Renal cortical epithelial cell (primary cell): Measurements from ENCODE around the gene CGB1. TPM values are rescaled to one million over a fixed set of nuclear protein-coding genes. Genes with fewer than 3 reads are reported as not detected.
"Not testable (repeated sequence)": the region's sequence is repeated elsewhere in the genome, so short reads cannot be mapped to it uniquely, and the experiment has no call there.

Source experiments
- DNase-seq: peaks from one replicate; pipeline ENCODE4 v3.0.0-alpha.2; 2011; ENCODE audit warnings: low read depth
- total RNA-seq: library from RNA; depleted of rRNA; stranded (reverse); fragments of >200 nt; gene quantifications from 2 replicates; pipeline ENCODE4 v1.2.3, GENCODE V29; 2014

Gene CGB1
- total RNA-seq, 1 donor from 2014 or later = not detected

DNA sequence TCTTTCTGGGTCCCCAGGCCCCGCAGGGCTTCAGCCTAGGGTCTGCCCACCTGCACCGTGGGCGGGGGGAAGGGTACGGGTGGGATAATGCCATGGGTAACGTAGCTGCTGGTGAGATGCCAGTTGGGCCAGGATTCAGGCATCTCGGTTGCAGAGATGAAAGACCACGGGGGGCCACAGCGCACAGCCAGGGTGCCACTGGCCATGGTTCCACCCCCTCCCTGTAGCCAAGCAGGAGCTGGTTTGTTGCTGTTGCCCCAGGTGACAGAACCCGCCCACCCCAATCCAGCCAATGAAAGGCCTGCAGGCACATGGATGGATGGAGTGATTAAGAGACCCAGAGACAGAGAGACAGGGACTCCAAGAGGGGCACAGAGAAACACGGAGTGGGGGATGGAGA is 21.9 kb upstream of the CGB1 start:
- DNase-seq = peak; percentile 13

- DNase-seq = peak; percentile 34
Measured at GRCh38 chr19:49057636-49058234, 21.0 kb upstream of the CGB1 start, which contains the start of gene CGB7. TSS of gene CGB7 (minus strand) at chr19:49057749. CDS start at chr19:49055375, 2,374 bp downstream.

- not testable (repeated sequence) for DNase-seq
Measured at GRCh38 chr19:49056902-49057596, 20.4 kb upstream of the CGB1 start.

- no peak for DNase-seq
Measured at GRCh38 chr19:49056101-49056901, 19.6 kb upstream of the CGB1 start.

- DNase-seq = peak; percentile 33
Measured at GRCh38 chr19:49050376-49051033, 13.8 kb upstream of the CGB1 start.

- DNase-seq = not testable (repeated sequence)
Measured at GRCh38 chr19:49049834-49050233, 13.1 kb upstream of the CGB1 start.

- DNase-seq = not testable (repeated sequence)
Measured at GRCh38 chr19:49049011-49049410, 12.3 kb upstream of the CGB1 start, which contains the start of gene CGB8. TSS of gene CGB8 (minus strand) at chr19:49049111. CDS start at chr19:49048739, 372 bp downstream.

DNA sequence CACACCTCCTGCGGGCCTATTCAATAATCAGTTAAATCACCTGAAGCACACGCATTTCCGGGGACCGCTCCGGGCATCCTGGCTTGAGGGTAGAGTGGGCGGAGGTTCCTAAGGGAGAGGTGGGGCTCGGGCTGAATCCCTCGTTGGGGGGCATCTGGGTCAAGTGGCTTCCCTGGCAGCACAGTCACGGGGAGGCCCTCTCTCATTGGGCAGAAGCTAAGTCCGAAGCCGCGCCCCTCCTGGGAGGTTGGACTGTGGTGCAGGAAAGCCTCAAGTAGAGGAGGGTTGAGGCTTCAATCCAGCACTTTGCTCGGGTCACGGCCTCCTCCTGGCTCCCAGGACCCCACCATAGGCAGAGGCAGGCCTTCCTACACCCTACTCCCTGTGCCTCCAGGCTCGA is 6.9 kb upstream of the CGB1 start, which contains the start of gene CGB5:
Gene CGB5, plus strand, starts transcription at position 301 of the 400 bp plus-strand sequence. CDS start 362 bp downstream, outside the sequence.
- DNase-seq = not testable (repeated sequence)

DNA sequence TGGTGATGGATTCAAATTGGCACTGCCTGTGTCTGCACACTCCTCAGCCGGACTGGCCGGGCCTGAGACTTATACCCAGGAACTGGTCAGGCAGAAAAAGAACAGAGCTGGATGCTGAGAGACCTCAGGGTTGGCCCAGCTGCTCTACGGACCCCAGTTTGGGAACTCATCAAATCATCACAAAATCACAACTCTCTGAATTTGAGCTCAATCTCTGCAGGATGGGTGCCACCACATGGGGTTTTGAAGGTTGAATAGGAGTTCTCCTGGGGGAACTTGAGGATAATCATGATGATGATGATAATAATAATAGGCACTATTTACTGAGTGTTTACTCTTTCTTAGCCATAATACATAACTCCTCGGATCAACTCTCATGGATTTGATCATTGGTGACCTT is 6.0 kb upstream of the CGB1 start:
- DNase-seq = not testable (repeated sequence)

DNA sequence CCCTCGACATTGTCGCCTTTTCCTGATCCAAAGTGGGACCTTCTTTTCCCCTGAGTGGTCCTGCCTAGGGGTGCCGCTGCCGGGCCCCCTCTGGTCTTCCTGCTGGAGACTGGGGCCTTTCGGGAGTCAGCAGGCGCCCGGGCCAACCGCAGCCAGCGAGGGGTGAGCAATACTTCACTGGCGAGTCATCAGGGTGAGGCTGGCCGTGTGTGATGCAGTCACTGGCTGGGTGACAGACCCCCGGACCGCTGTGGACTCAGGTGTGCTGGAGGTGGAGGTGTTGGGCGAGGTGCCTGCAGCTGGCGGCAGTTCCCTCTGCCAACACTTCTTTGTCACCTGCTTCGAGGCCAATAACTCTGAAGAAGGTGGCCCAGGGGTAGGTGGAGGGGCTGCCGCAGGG is 5.5 kb upstream of the CGB1 start:
- DNase-seq = no peak

DNA sequence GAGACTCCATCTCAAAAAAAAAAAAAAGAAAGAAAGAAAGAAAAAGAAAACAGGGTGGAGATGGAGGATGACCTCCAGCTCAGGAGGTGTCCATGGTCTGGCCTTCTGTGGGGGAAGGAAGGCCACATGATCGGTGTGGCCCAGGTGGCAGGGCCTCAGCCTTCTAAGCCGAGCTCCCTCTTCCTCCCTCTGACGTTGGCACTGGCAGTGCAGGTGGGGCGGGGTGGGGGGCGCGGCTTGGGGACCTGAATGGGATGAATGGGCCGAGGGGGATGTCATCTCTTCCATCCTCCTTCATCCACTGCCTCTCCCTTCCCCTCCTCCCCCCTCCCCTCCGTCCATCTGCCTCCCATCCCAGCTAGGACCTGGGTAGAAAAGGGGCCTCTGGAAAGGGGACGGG is 3.0 kb upstream of the CGB1 start:
- not testable (repeated sequence) for DNase-seq

GRCh38 chr19:49038557-49039276 is 2.0 kb upstream of the CGB1 start:
- DNase-seq = peak; percentile 41

- DNase-seq = not testable (repeated sequence)
Measured at GRCh38 chr19:49038111-49038510, 1.4 kb upstream of the CGB1 start.

DNA sequence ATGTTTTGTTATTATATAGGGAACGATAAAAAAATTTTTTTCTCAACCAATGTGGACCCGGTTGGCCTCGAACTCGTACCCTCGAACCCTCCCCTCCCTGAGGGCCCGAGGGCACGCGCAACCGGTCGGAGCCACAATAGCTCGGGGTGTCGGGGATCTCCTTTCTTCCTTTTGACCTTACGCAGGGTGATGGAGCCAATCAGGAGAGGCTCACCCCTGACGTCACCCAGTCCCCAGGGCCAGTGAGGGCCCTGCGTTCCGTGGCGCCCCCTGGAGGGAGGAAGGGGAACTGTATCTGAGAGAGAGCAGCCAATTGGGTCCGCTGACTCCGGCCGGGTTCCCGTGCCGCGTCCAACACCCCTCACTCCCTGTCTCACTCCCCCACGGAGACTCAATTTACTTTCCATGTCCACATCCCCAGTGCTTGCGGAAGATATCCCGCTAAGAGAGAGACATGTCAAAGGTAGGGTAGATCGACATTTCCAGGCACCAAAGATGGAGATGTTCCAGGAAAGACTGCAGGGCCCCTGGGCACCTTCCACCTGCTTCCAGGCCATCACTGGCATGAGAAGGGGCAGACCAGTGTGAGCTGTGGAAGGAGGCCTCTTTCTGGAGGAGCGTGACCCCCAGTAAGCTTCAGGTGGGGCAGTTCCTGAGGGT is 4.9 kb downstream of the CGB1 start, which contains the start of gene CGB2:
Gene CGB2, plus strand, starts transcription at position 249 of the 660 bp plus-strand sequence. Its CDS starts 206 bp downstream, at position 455.
- DNase-seq = not testable (repeated sequence)

DNA sequence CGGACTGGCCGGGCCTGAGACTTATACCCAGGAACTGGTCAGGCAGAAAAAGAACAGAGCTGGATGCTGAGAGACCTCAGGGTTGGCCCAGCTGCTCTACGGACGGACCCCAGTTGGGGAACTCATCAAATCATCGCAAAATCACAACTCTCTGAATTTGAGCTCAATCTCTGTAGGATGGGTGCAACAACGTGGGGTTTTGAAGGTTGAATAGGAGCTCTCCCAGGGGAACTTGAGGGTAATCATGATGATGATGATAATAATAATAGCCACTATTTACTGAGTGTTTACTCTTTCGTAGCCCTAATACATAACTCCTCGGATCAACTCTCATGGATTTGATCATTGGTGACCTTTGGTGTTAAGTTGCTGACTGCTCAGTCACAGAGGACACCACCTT is 6.4 kb downstream of the CGB1 start:
- not testable (repeated sequence) for DNase-seq

- DNase-seq = not testable (repeated sequence)
Measured at GRCh38 chr19:49029749-49030148, 6.9 kb downstream of the CGB1 start.

GRCh38 chr19:49028686-49029085 is 8.0 kb downstream of the CGB1 start:
- DNase-seq = not testable (repeated sequence)

DNA sequence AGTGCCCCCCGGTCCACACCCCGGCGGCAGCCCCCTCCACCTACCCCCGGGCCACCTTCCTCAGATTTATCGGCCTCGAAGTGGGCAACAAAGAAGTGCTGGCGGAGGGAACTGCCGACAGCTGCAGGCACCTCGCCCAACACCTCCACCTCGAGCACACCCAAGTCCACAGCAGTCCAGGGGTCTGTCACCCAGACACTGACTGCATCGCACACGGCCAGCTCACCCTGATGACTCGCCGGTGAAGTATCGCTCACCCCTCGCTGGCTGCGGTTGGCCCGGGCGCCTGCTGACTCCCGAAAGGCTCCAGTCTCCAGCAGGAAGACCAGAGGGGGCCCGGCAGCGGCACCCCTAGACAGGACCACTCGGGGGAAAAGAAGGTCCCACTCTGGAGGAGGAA is 11.1 kb downstream of the CGB1 start:
- not testable (repeated sequence) for DNase-seq

DNA sequence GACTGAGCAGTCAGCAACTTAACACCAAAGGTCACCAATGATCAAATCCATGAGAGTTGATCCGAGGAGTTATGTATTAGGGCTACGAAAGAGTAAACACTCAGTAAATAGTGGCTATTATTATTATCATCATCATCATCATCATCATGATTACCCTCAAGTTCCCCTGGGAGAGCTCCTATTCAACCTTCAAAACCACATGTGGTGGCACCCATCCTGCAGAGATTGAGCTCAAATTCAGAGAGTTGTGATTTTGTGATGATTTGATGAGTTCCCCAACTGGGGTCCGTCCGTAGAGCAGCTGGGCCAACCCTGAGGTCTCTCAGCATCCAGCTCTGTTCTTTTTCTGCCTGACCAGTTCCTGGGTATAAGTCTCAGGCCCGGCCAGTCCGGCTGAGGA is 11.6 kb downstream of the CGB1 start:
- DNase-seq = not testable (repeated sequence)

GRCh38 chr19:49024233-49024632 is 12.5 kb downstream of the CGB1 start, which contains the start of gene CGB3:
TSS of gene CGB3 (minus strand) at chr19:49024333. CDS start at chr19:49023971, 362 bp downstream.
- not testable (repeated sequence) for DNase-seq
